ENCODE measurements around the gene COL27A1.

COL27A1 gene

DNA sequence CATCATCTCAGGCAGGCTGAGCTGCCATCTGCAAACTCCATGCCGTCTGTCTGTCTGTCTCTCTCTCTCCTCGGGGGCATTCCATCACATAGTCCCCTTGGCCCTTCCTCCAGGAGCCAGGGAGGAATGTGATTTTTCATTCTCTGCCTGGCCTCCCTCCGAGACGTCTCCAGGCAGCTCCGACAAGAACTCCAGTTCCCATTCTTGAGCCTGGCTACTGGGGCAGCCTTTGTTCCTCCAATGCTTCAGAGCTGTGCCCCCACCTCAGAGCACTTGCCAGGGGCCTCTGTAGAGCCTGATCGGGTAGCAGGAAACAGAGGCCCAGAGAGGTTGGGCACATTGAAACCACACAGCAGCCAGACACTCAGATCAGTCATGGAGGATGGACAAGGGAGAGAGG is 74.0 kb downstream of the COL27A1 start:
- no peak for DNase-seq

DNA sequence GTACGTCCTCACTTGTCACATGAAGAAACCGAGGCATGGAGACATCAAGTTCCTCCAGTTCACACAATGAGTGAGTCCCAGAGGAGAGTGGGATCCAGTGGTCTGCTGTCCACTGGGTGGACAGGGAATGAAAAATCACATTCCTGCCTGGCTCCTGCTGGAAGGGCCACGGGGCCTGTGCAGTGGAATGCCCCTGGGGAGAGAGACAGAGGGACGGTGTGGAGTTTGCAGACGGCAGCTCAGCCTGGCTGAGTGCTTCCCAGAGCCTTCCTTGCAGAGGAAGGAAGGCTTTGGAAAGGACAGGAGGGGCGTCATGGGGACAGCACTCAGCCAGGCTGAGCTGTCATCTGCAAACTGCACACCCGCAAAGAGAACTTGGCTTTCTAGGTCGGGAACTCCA is 74.7 kb downstream of the COL27A1 start:
- no peak for DNase-seq

DNA sequence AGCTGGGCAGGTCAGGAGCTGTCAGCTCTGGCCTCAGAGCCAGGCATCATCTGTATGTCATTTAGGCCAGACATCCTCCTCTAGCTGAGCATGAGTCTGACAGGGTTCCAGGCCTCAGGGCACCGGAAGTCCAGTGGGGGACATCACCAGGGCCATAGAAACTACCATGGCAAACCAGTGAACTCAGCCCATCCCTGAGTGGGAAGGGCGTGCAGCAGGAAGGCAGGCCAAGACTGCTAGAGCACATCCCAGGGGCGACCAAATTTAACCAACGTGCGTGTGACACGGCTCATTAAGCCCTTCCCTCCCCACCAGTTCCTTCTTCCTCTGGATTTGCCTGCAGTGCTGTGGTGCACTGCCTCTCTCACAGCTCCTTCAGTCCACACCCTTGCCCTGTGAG is 75.9 kb downstream of the COL27A1 start:
- DNase-seq = no peak

DNA sequence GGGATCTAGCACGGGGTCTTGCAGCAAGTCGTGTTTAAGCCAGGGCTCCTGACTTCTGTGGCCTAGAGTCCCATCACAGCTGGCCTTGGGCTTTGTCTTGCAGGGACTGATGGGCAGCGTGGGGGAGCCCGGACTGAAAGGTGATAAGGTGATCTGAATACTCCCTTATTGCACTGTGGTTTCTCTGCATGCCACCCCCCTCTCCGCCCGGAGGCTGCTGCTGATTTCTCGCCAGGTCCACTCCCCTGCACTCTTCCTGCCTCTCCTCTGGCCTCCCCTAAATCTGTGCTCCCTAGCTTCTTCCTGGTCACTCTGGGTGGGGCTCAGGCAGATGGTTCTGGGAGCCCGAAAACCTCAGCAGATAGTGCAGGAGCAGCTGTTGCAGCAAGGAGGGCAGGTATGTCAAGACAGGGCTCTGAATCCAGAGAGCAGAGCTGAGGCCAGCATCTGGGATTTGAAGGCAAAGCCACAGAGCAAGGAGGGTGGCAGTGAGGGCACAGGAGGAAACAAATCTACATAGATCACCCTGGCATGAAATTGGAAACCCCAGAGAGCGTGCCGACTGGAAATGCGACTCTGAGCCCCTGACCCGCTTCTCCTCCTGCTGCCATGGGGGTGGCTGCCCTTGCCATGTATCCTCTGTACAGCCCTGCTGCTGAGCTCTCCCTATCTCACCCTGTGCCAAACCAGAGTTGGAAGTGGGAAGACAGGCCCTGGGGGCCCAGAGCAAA is 76.5 kb downstream of the COL27A1 start:
- DNase-seq = no peak

DNA sequence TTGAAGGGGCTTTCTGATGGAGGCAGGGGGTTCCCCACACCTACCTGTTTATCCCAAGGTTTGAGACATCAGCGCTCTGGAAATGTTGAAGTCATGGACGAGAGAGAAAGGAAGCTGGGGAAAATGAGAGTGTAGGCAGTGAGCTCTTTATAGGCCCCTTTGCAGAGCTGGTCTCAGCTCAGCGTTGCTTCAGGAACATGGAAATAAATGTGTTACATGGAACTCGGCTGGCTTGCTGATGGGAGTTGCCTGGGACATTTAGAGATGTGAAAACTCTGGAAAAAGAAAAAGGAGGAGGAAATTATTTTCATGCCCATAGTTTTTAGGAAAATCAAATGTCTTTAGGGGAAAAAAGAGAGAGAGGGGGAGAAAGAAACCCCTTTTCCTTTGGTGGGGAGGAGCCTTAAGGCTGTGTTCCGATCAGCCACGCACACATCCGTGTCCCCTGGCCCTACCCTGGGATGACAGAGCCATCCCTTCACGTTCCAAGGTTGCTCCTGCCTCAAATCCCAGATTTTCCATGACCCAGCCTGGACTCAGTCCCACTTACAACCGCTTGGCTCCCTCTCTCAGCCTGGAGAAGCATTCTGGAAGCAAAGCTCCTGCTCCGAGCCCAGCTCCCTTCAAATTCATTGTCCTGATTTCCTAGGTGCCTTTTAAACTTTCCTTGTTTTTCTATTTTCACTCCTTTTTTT is 78.3 kb downstream of the COL27A1 start:
- no peak for DNase-seq

DNA sequence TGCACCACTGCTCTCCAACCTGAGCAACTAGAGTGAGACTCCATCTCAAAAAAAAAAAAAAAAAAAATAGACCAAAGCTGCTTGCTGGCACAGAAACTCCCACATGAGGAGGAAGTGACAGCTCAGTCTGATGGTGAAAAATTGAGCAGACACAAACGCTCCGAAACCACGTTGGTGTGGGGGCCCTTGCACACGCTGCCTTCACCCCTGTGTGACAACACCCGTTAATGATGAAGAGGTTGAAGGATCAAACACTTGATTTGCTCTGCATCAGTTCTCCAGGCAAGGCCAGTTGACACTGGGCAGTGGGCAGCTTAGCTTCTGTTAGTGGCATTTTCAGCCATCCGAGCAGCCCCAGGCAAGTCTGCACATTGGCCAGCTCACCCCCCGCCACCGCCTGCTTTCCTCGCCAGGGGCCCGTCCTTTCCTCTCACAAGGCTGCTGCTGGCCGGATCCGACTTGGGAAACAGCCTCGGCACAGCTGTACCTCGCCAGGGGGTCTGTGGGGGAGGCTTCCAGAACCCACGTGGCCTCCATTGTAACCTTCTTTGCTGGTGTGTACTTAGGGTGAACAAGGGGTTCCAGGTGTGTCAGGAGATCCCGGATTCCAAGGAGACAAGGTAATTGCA is 79.8 kb downstream of the COL27A1 start:
- no peak for DNase-seq

DNA sequence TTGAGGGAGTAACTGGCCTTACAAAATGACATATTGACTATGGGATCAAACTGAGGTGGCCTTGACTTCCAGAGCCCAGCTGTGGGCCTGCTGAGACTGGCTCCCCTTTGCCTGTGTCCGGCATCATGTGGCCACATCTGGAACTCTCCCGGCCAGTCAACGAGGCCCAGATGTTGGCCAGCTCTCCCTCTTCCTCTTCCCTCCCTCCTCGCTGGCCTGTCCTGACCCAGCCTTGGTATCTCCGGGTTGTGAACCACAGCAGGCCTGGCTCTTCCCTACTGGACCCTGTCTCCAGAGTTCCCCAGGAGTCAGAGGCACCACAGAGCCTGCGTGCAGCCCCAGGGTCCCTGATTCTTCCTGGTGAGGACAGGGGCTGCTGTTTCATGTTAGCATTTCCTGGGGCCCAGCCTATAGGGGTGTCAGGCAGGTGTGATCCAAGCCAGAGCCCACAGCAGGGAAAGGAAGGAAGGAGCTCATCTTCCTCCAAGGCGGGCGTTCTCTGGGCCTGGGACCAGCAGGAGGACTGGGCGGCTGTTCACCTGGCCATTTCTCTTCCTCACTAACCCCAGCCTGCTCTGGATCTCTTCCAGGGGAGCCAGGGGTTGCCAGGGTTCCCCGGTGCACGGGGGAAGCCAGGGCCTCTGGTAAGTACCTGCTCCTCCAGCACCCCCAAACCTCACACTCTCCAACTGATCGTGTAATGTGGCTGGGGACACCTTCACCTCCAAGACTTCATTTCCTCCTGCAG is 81.2 kb downstream of the COL27A1 start:
- no peak for DNase-seq

DNA sequence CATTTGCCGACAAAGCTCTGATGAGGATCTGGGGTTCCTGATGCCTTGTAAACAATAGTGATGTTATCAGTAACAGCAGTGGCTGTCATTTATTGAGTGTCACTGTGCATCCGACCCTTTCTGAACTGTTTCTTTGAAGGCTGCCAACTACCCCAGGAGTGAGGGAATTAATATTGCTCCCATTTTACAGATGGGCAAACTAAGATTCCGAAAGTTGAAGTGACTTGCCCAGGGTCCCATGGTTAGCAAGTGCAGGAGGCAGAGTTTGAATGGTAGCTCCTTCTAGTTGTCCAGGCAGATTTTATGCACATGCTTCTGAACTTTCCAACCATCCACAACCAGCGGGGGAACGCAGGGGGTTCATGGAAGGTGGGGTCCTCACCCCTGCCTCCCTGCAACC is 81.9 kb downstream of the COL27A1 start:
- DNase-seq = no peak

DNA sequence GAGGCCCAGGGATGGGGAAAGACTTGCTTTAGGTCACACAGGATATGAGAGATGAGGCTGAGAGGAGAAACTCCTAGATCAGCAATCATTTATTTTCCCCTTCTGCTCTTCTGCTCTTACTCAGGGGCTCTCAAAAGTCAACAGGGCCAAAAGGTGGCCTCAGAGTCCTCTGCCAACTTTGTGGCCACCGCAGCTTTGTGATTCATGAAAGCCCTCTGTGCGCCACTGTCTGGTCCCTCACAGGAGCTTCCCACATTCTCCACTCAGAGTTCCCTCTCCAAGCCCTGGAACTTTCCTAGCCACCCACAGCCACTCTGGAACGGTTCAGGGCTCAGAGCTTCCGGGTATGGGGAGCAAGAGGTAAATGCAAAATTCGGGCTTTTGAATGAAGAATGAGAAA is 82.4 kb downstream of the COL27A1 start:
- DNase-seq = no peak

DNA sequence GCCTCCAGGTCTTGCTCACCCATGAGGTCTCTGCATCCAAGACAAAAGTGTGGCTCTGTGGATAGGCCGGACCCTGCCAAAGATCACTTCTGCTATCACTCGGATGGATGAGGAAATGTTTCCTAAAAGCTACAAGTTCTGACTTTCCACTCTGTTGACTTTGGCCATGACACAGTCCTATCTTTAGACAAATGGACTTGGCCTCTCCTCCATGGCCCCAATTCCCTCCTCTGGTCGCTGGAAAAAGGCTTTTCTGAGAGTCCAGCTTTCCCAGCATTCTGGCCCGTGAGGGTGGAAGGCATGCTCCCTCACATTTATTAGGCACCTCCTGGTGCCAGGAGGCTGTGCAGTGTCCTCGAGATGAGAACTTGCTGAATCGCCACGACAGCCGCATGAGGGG is 83.1 kb downstream of the COL27A1 start:
- DNase-seq = no peak

DNA sequence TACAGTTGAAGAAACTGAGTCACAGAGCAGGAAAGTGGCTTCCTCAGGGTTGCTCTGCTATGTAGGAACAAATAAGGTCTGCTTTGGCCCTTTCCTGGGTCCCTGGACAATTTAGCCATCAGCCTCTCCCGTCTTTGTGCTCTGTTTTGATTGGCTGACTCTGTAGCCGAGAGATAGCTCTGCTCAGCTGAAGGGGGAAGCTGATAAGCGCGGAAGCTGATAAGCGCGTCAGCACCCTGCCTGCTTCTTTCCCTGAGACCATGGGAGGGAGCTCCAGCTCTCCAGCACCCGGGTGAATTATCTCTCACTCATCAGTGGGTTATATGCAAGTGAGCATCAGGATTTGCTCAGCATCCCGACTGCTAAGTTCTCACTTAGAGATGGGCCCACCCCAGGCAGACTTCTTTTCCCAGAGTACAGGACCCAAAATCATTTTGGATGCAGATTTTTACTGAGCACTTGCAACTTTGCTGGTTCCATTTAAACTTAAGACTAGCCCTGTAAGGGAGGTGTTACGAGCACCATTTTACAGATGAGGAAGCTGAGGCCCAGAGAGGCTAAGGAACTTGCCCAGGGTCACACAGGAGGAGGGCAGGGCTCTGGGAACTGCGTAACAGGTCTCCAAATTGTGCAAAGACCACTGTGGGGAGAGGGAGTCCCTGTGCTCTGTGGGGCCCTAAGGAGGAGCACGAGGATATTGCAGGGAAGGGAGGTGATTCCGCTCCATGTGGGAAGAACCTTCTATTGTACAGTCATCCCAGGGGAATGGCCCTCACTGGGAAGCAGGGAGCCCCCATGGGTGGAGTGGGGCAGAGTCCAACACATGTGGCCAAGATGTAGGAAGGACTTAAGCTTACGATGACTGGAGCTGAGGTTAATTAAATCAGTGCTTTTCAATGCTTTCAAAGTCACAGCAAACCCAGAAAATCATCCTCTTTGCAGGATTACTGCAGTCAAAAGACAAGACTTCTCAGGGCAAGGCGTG is 83.8 kb downstream of the COL27A1 start:
- no peak for DNase-seq

DNA sequence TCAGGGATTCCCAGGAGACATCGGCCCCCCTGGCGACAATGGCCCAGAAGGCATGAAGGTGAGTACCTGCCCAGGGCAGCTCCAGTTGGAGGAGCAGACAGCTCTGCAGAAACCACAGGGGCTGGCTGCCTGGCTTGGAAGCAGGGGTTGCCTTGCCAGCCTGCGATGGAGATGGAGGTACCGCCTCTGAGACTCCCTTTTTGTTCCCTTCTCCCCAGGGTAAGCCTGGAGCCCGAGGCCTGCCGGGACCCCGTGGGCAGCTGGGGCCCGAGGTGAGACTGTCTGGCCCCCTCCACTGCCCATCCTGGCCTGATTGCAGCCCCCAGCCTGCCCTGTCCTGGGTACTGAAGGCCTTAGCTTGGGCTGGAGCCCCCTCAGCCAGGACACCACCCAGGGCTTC is 84.9 kb downstream of the COL27A1 start:
- DNase-seq = no peak

DNA sequence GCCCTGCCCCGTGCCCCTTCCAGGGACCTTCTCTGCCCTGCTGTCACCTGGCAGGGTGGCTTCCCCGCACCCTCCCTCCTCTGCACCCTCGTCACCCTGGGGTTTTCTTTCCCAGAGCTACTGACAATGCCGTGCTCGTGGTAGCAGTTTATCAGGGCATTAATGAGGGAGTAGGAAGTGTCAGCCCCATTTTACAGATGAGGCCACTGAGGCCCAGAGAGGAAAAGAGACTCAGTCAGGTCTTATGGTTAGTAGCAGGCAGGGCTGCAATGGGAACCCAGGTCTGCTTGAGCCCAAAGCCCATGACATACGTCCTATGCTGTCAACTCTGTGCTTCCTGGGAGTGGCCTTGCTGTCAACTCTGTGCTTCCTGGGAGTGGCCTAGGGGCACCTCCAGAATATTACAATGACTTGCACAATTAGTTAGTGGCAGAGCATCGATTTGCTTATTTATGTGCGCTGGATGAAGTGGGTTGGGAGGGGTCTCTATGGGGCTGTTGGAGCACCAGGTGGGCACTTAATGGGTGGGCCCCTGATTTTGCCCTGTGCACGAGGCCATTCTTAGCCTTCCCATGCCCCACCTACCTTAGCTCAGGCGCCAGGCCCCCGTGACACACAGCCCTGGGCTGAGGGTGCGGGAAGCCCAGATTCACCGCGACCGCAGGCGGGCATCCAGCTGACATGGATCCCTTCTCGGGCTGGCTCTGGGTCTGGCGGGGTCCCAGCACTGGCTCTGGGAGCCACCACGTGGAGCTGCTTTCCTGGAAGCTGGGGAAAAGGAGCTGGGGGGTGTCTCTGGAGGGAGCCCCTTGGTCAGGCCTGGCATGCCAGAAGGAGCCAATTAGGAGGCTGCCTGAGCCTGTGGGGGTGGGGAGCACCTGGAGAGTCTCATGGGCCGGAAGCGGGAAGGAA is 85.6 kb downstream of the COL27A1 start:
- no peak for DNase-seq

DNA sequence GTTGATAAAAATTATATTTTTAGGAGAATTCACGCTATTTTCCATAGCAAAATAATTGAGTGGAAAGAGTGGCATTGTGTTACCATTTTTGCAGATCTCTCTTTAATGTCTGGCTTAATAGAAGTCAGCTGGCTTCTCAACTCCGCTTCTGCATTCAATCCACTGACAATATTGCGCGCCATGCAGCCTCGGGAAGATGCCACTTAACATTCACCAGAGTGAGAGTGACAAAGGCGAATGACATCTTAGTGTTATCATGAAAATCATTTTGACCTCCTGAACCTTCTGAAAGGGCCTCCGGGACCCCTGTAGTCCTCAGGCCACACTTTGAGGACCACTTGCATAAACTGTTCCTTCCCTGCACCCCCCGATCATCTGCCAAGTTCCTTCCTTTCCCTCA is 87.5 kb downstream of the COL27A1 start:
- no peak for DNase-seq

DNA sequence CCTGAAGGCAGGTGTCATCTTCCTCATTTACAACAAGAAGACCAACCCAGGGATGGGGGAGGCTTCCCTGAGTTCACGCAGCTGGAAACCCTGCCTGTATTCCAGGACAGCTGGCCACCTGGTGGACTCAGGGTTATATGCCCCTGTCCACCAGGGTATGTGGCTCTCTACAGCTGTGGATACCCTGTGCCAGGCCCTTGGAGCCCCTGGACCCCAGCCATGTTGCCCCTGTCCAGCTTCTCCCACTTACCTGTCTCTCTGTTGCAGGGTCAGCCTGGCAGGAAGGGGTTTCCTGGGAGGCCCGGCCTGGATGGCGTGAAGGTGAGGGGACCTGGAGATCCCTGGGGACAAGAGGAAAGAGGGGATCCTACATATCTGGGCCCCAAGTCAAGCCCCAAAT is 87.9 kb downstream of the COL27A1 start:
- DNase-seq = no peak

DNA sequence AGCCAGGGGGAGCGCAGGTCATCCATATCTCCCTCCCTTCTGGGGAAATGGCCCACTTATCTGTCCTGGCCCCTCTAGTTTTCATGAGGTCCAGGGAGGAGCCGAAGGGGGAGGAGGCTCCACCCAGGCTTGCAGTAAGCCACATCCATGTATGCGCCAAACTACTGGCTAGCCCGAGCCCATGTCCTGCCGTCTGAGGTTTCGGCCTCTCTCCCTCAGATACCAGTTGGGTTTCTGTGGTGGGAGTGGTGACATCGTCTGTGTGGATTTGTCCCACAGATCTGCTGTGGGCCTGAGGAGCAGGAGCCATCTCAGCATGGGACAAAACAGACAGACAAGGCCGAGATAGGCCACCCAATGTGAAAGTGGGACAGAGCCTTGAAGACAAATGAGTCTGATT is 89.2 kb downstream of the COL27A1 start:
- DNase-seq = no peak

DNA sequence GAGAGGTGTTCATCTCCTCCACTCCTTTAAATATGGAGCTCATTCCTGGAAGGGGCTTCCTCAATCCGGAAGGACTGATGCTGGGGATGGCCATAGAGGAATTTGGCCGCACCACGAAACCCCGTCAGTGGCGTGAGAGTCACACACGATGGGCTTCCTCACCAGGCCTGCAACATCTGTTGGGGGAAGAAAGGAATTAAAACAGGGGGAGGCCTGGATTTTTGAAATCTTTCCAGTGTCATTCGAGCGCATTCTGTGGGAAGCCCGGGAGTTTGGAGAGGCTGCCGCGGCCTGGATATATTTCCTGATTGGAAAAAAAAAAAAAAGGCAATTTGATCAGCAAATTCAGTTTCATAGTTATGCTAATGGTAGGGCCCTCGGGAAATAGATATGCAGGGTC is 91.2 kb downstream of the COL27A1 start:
- DNase-seq = no peak

DNA sequence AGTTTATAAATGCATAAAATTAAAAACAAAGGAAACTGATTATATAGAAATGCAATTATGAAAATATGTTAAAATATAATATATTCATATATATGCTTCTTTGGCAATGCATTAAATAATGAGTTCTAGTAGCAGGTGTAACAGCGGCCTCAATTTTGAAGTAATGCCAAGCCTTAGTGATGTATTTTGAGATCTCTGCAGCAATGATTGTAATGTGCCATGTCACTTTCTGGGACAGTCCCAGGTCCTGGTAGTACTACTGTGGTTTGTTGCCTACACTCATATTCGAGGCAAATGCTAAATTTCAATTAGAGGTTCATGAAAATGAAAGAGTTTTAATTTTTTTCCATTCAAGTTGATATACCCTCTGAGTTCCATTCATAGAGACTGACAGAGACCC is 91.7 kb downstream of the COL27A1 start:
- no peak for DNase-seq

DNA sequence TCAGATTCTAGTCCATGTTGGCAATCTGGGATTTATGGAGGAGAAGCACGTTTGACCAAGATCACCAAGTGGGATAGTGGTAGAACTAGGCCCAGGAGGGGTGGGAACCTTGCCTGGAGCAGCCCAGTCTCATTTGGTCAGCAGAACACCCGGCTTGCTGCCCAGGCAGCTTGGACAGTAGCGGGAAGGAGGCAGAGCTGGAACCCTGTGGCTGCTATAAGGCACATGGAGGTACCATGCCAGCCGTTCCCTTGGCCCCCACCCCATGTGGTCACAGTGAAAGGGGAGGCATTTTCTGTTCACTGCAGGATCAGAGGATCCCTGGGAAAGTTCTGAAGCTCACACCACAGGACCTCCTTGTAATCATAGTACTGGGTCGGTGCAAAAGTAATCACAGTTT is 92.2 kb downstream of the COL27A1 start:
- no peak for DNase-seq

DNA sequence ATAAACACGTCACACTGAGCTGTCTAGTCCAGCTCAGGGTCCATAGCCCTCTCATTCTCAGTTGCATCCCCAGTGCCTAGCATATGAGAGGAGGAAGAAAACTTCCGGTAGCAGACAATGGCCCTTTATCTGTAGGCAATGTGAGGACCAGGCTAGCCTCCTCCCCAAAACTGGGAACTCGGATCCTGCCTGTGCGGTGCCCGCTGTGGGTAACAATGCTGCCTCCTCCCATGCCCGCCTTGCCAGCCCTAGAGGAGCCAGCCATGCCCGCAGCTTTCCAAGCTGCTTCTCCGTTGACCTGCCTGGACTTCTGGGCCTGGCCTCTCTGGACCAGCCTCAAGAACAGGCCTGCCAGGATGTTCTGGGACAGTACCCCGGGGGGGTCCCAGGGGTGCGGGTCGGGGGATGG is 93.0 kb downstream of the COL27A1 start:
- DNase-seq = no peak
